ENCODE measurements around the gene R3HDM4.

GRCh38 chr19:858284-858683, 54.7 kb downstream of the R3HDM4 start:
- TF ChIP-seq GATA3 (IDR thresholded peaks at IDR 0.05; ENCODE audit: low read depth, low read length) (no peak), GATA2 (IDR thresholded peaks at IDR 0.05; ENCODE audit: low read depth, low read length) (no peak)

Data from SH-SY5Y (cell line).